C4-2B (cell line): Measurements from ENCODE around the gene FBRSL1.

Experiments
- CTCF ChIP-seq: fragments of 450-650 bp; conservative IDR thresholded peaks from 2 replicates; pipeline ENCODE4 v1.5.1; 2017; ENCODE audit warnings: mild to moderate bottlenecking
- ZFX ChIP-seq: fragments of 450-650 bp; IDR thresholded peaks from 2 replicates; pipeline ENCODE4 v1.6.1; 2017

GRCh38 chr12:132461526-132461925, 28.4 kb upstream of the FBRSL1 start:
- no peak for TF ChIP-seq CTCF
- TF ChIP-seq ZFX, result no peak
